Activated CD4-positive, CD25-positive, alpha-beta regulatory T cell treated with anti-CD3 and anti-CD28 coated beads, Interleukin-2, amount 50 U/mL, for 72 hours (primary cell): Measurements from ENCODE around the gene LHFPL4.
"Not testable (repeated sequence)": the region's sequence is repeated elsewhere in the genome, so short reads cannot be mapped to it uniquely, and the experiment has no call there.

ENCODE experiments used
- DNase-seq: peaks from one replicate; pipeline ENCODE4 v3.0.0; 2021

The LHFPL4 gene

DNA sequence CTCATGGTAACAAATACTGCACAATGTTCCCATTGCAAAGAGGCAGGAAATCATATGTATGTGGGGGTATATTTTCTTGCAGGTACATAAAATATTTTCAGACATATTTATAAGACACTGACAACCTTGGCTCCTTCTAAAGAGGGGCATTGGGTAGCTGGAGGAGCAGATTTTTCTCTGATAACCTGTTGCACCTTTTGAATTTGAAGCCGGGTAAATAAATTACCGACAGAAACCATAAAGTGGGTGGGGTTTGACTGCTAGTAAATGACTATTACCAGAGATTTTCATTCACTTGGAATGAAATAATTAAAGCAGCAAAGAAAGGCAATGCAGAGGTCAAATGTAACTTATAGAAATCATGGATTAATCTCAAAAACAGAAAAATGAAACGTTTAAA lies 19.2 kb downstream of the LHFPL4 start:
- DNase-seq, result no peak

DNA sequence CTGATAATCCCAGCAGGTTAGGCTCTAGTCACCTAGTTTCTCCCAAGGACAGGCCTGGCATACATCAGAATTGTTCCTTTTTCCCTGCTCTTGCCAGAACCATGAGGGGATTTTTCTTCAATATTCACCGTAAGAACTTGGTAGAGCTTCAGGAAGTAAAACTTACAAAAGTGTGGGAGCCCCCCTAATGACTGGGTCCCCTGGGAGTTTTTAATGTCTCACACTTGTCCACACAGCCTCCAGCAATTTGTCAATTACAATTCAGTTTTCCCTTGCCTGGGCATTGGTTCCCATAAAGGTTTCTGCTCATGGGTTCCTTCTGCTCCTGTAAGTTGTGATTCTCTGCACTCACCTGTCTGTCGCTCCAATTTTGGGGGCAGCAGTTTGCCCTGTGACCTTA lies 28.5 kb downstream of the LHFPL4 start:
- no peak for DNase-seq

DNA sequence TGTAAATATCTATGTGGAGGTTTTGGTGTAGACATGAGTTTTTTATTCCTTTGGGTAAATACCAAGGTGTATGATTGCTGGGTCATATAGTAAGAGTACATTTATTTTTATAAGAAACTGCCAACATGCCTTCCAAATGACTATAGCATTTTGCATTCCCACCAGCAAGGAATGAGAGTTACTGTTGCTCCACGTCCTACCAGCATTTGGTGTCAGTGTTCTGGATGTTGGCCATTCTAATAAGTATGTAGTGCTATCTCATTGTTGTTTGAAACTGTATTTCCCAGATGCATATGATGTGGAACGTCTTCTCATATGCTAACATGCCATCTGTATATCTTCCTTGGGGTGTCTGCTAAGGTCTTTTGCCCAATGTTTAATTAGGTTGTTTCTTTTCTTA lies 38.7 kb downstream of the LHFPL4 start:
- no peak for DNase-seq

DNA sequence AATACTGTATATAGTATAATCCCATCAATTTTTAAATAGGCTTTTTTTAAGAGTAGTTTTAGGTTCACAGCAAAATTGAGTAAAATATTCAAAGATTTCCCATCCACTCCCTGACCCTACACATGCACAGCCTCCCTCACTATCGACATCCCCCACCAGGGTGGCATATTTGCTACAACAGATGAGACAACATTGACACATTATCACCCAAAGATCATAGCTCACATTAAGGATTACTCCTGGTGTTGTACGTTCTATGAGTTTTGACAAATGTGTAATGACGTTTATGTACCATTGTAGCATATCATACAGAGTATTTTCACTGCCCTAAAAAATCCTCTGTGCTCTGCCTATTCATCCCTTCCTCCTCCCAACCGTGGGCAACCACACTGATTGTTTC lies 39.3 kb downstream of the LHFPL4 start:
- DNase-seq, result no peak

DNA sequence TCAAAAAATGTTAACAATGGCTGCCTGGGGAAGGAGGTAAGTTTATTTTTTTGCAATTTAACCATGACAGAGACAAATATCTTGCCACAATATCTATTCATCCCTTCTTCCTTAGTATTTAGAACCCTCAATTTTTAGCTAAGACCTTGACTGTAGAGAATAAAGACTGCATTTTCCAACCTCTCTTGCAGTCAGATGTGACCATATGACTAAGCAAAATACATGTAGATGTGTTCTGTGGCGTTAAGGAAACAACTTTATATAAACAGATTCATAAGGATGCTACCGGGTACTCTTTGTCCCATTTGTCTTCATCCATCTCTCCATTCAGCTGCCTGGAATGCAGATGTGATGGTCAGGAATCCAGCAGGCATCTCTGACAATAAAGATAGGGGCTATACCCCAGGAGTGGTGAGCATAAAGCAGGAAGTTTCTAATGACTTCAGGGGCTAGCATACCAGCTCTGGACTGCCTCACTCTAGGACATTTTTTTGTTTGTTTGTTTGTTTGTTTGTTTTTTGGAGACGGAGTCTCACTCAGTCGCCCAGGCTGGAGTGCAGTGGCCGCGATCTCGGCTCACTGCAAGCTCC lies 41.1 kb downstream of the LHFPL4 start:
- DNase-seq, result no peak

DNA sequence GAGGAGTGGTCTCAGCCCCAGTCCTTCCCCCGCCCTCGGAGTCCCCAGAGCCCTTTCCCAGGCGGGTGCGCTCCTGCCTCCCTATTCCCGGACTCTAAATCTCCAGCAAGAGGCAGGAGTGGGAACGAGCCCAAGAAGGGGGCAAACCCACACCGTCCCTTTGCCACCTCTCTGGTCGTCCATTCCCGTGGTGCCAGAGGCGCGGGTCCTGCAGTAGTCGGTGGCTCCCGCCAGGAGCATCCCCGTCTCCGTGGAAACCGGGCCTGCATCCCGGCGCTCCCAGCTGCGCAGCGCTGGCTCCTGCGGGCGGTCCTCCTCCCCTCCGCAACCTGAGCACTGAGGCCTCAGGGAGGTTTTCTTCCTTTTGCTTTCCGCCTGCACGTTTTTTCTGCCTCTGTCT lies 44.8 kb downstream of the LHFPL4 start:
- DNase-seq, result no peak

DNA sequence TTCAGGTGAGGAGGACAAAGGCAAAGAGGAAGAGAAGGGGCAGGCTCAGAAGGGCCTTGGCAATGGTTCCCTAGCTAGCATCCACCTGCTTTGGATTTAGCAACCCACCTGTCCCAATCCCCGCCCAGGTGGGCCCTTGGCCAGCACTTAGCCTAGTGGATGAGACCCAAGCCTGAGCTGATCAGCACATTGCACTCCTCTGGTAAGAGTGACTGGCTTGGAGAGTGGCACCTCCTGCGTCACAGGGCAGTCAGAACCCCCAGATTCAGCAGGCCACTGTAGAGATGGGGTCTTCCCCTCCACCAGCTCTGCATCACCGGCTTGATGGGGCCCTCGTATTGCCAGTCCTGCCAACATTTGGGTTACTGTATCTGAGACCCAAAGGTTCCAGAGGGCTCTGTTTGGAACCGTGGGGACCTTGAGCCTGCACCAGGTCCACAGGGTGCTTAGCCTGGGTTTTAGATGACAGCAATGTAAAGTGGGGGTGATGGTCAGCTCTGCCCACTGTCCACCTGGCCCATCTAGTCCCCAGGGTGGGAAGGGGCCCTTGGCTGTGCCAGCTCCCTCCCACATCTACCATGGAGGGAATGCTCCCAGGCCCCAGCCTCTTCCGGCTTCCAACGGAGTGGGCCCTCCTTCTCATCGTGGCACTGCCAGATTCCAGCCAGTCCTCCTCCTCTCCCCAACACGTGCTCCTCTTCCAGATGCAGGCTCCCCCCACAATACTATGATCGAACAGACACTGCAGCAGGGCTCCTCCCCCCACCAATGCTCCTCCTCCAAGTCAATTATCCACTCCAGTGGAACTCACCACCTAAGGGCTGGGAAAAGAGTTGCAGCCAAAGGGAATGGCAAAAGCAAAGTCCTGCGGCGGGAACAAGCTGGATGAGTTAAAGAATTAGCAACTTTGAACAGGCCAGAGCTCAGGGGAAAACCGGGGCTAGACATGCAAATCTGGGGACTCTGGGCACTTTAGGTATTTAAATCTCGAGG lies 45.7 kb downstream of the LHFPL4 start:
- no peak for DNase-seq

DNA sequence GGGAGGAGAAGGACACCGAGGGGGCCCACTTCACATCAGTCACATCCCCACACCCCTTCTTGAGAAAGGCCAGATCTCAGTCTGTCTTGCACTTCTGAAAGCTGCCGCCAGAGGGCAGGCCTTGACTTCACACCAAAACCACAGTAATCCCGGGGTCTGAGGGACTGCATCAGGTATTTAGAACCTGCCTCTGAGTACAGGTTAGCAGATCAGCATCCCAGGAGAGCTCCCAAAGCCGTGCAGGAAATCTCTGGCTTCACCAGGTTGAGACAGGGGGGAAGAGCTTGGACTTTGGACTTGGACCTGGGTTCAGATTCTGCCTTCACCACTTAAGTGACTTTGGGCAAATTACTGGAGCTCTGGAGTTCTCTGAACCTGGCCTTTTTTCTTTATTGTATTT lies 50.3 kb downstream of the LHFPL4 start:
- peak; percentile 79 for DNase-seq

DNA sequence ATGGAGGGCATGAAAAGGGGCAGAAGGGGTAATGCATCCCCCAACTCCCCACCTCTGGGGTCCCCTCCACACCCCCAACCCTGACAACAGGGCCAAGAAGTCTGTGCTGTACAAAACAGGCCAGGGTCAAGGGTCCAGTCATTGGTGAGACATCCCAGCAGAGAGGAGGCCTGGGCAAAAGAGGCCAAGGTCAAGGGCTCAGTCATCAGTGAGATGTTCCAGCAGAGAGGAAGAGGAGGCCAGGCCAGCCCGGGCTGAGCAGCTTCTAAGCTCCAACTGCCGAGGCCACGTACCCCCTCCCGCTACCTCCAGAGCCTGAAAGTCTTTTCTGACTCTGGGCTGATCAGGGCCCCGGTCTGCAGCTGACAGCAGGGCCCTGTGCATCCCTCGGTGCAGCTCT lies 52.4 kb downstream of the LHFPL4 start:
- no peak for DNase-seq

DNA sequence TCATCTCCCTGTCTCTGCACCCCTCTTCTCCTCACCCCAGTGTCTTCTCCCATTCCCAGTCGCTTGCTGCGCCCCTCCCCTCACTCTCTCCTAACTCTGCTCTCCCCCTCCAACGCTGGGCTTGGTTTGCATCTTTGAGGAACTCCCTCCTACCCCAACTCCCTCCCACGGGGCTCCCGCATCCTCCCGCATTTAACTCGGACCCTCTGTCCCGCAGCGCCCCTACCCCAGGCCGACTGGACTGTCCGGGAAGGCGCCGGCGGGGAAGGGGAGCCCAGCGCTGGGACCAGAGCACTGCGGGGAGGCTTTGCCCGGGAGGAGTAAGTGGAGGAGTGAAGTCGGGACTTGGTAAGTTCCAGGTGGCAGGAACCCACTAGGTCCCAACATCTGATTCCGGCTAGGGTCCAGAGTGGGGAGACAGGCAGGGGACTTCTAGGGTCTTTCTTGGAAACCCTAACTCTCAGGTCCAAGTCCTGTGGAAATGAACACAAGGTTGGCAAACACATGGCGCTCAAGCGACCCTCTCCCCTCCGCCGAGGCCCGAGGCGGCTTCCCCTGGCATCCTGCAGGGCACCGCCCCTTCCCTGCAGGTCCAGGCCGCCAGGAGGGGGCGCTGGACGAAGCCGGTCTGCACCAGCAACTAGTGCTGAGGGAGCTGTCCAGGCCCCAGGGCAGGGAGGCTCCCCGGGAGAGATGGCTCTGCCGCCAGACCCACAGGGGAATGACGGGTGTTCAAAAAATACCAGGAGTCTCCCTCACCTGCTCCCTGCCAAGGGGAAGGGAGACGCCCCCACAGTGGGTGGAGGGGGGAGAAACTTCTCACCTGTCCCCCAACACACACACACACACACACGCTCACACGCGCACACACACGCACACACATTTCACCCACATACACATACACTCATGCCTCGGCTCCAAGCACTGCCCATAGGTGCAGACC lies 53.2 kb downstream of the LHFPL4 start:
- DNase-seq, result peak; percentile 69

DNA sequence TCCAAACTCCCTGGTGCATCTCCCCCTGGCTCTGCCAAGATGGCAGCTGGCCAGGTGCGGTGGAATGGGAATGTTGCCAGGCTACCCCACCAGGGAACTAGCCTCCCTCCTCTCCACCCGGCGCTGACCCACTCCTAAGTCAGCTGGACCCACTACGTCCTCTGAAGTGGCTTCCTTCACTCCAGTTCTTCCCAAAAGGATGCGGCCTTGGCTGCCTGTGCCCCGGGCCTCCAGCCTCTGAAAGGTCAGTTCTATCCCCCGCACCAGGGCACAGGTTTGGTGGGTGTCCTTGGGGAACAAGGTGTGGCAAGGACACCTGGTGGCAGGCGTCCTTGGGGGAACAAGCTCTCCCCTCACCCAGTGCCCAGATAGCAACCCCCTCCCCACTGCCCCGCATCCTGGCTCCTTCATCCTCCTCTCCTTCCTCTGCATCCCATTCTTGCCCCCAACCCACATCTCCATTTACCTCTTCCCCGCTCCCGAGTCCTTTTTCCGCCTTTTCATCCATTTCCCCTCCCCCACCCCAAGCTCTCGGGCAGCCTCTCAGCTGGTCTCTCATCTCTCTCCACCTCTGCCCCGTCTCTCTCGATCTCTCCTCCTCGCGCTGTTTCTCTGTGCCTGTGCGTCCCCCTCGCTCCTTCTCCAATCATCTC lies 54.0 kb downstream of the LHFPL4 start:
- DNase-seq, result no peak

DNA sequence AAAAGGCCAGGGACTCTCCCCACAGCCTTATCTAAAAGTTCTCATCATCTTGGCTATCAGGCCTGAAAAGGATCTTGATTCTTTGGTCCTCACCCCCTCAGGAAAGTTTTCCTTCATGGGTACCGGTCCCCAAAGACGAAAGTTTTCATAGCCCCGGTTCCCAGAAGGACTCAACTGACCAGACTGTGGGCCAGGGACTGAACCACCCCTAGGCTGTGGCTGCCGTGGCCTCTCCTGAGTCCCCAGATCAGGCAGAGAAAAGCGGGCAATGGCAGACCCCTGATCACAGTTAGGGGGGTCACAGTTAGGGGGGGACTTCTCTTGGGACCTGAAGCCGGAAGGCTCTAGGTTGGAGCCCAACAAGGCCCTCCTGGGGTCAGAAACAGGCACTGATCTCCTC lies 54.8 kb downstream of the LHFPL4 start:
- no peak for DNase-seq

DNA sequence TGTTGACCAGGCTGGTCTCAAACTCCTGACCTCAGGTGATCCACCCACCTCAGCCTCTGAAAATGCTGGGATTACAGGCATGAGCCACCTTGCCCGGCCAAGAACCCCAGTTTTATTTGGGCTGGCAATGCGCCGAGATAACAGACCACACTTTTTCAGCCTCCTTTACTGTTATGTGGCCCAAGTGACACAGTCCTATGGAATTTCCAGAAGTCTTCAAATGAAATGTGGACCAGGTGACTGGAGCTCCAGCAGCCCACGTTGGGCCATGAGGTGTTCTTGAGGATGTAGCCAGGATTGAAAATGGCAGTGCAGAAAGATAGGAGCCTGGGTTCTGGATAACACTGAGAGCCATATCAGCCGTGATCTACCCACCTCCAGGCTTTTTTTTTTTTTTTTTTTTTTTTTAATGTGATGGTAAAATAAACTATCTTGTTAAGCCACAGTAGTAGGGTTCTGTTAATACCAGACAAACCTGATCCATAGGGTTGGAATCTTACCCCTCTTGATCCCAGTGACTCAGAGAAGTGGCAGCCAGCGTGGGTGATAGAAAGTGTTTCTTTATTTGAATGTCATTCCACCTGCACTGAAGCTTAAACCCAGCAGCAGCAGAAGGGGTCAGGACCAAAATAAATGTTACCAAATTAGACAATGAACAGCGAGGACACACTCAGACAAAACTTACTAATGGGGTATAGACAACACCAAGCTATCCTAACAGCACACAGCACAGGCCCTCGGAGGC lies 55.6 kb downstream of the LHFPL4 start:
- no peak for DNase-seq

DNA sequence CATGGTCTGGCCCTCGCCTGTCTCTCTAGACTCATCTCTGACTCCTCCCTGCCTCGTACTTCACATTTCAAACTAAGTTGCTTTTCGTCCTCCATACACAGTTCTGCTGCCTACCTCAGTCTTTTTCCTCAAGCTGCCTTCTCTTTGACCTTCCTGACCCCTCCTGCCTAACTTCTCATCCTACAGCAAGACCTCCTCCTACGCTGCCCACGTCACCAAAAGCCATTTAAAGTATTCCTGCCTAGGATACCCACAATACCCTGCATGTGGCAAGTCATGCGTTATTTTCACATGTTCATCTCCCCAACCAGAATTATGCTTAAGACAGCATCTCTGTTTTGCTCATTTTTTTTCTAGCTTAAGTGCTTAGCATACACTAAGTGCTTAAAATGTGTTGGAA lies 56.7 kb downstream of the LHFPL4 start:
- no peak for DNase-seq

DNA sequence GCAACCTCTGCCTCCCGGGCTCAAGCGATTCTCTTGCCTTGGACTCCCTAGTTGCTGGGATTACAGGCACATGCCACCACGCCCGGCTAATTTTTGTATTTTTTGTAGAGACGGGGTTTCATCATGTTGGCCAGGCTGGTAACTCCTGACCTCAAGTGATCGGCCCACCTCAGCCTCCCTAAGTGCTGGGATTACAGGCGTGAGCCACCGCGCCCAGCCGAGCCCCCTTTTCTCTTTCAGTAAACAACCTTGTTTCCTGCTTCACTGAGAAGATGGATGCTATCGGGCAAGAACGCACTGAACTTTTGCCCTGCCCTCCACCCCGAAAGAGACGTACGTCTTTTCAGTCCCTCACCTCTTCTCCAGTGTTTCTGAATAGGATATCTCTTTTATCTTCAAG lies 59.6 kb downstream of the LHFPL4 start:
- not testable (repeated sequence) for DNase-seq

DNA sequence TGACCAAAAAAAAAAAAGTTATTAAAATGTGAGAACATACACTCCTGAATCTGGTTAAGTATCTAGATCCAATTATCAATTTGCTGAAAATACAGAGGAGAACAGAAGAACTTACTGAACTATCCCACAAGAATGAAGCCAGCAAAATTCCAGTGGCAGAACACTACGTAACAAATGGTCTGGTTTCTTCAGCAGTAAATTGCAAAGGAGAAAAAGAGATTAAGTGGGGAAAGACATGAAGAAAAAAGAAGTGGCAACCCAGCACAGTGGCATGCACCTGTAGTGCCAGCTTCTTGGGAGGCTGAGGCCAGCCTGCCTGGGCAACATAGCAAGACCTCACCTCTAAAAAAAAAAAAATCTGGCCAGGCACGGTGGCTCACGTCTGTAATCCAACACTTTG lies 62.1 kb downstream of the LHFPL4 start:
- no peak for DNase-seq

DNA sequence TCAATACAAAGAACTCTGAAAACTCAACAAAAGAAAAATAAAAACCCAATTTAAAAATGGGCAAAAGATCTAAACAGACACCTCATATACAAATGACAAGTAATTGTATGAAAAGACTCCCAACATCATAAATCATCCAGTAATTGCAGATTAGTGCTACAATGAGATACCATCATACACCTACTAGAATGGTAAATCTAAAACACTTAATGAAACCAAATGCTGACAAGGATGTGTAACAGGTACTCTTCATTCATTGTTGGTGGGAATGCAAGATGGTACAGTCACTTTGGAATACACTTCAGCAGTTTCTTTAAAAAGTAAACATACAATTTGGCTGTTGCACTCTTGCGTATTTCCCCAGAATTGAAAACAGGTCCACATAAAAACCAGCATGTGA lies 68.4 kb downstream of the LHFPL4 start:
- DNase-seq, result no peak

DNA sequence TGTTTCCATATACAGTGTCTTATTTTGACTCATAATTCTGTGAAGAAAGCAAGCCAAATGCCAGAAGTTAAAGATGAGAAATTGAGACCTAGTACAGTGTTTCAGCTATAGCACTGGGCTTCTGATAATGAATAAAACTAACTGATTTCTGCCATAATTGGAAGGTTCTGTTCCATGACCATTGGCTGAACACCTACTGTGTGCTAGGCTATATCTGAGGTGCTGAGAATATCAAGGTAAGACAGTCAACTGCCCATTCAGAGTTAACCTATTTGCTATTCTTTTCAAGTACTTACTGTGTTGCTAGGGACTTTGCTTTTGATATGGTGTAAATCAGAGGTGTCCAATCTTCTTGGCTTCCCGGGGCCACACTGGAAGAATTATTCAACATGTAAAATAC lies 73.4 kb downstream of the LHFPL4 start:
- DNase-seq, result no peak

DNA sequence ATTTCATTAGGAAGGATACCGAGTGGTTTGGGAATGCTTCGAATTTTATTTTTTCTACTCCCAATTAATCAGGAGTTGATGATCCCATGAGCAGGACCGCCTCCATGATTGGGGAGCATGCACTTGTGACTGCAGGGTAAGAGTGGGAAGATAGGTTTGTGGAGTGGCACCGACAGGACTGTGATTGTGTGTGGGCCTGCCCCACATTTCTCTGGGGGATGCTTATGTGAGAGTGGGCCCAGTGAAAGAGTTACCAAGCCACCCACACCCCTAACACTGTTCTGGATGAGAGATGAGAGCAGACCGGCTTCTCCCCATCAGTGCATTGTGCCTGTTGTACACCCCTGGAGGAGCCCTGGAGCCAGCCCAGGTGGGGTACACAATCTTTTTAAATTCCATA lies 76.7 kb downstream of the LHFPL4 start:
- no peak for DNase-seq

DNA sequence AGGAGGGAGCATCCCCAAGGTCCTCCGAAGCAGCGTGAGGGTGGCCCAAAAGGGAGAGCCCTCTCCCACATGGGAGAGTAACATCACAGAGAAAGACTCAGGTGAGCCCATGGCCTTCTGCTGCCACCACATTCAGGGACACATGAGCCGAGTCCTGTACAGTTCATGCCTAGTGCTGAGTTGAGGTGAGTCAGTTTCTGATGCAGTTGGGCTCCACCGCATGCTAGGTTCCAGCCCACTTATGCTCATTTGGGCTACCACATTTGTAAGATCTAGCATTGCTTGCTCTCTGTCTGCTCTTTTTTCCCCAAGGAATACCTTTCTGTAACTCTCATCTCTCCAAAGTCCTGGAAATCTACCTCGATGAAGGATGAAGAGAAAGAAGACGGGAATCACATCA lies 79.1 kb downstream of the LHFPL4 start:
- DNase-seq, result no peak

DNA sequence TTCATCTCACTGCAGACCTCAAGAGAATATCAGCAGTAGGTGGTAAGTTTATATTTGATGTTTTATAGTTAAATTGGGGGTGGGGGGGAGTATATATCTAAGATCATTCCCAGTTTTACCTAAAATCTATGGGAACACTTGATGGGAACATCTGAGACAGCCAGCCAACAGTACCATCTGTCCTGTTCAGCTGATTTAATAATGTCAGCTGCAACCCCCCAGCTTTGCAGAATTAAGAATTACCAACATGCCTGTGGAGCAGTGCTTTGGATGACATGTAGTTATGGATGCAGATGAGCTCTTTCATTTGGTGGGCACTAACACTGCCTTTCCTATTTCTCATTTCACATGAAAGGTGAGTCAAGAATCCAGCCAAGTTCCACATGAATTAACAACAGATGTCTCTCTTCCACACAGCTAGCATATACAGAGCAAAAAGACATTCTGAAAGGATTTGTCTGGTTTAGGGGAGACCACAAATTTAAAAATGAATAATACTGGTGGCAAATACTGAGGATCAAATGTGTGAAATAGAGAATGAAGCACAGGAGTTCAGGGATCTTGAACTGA lies 80.0 kb downstream of the LHFPL4 start:
- DNase-seq, result no peak

DNA sequence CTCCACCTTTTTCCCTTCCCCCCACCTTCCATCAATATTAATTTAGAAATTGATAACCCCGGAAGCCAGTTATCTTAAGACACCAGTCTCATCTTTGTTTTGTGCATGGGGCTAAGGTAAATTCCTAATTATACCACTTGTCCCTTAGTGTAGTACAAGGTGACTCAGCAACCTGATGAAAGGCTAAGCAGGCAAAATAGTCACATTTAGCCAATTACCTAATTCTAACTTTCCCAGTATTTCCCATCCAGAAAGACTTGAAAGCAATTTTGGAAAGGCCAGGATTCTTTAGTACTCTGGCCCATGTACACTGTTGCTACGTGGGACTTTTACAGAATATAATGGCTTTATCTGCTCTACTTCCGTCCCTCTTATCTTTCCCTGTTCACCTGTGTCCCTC lies 83.6 kb downstream of the LHFPL4 start:
- DNase-seq, result no peak
